GM19193 (cell line): ENCODE measurements around the gene TLCD1.

Experiments used
- POLR2A ChIP-seq: IDR thresholded peaks from 4 replicates; pipeline ENCODE4 v1.6.1; 2011; ENCODE audit not compliant: insufficient read depth, insufficient read length; ENCODE audit errors: extremely low read depth

TLCD1 gene

DNA sequence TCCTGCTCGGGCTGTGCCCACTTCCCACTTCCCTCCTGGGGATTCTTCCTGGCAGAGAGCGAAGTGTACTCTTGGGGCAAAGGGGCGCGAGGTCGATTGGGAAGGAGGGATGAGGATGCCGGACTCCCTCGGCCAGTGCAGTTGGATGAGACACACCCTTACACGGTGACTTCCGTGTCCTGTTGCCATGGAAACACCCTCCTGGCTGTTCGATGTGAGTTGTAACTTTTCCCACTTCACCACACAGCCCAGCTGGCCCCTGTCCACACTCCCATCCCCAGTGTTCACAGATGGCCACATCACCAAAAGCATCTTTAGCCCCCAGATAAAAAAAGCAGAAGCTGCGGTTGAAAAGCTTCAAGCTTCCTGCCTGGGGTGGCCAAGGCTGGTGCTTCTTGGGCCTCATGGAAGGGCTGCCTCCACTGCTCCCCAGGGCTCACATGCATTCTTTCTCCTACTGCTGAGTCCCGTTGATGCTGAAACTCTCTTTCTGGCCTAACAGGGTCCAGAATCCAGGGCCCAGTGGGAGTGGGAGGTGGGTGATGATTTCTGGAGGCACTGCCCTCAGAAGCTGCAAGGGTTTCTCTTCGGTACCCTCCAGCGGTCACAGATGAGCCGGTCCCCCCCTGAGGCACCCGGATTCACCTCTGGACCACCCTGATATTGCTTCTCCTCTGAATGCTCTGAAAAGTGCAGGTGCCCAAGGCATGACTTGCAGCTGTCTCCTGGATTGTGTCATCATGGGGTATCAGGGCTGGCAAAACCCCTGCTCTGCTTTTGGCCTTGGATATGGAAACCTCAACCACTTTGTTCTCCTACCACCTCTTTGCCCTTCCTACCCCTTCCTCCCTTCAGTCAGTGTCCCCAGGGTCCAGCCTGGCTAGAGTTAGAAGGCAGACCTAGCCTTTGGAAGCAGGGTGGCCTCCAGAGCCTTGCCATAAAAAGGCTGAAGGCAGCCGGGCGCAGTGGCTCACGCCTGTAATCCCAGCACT is 15.6 kb upstream of the TLCD1 start:
- TF ChIP-seq POLR2A: peak; percentile 36

DNA sequence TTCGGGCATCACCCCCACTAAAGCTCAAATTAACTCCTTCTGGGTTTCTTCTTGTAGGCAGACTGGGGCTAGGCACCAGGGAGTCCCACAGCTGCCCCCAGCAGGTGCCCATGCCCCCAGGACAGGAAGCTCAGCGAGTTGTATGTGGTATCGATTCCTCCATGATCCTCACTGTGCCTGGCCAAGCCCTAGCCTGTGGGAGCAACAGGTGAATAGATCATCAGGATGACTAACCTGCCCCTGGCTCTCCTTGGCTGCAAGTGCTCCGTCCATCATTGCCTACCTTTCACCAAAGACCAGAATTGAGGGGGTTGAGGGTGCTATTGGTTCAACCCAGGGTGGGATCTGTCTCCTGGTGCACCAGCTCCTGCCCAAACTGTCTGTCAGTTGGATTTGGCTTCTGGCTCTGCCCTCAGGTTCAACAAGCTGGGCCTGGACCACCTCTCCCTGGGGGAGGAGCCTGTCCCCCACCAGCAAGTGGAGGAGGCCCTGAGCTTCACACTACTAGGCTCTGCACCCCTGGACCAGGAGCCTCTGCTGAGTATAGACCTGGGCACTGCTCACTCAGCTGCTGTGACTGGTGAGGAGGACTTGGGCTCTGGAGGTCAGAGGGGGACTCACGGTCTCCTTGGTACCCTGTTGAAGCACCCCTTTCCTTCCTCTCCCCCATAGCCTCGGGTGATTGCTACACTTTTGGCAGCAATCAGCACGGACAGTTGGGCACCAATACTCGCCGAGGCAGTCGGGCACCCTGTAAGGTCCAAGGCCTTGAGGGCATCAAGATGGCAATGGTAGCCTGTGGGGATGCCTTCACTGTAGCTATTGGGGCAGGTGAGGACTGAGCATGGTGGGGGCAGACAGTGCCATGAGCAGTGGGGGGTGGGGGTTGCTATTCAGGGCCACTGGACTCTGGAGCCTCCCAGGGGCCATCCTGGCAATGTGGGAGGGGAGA is 14.6 kb upstream of the TLCD1 start:
- TF ChIP-seq POLR2A: peak; percentile 30

DNA sequence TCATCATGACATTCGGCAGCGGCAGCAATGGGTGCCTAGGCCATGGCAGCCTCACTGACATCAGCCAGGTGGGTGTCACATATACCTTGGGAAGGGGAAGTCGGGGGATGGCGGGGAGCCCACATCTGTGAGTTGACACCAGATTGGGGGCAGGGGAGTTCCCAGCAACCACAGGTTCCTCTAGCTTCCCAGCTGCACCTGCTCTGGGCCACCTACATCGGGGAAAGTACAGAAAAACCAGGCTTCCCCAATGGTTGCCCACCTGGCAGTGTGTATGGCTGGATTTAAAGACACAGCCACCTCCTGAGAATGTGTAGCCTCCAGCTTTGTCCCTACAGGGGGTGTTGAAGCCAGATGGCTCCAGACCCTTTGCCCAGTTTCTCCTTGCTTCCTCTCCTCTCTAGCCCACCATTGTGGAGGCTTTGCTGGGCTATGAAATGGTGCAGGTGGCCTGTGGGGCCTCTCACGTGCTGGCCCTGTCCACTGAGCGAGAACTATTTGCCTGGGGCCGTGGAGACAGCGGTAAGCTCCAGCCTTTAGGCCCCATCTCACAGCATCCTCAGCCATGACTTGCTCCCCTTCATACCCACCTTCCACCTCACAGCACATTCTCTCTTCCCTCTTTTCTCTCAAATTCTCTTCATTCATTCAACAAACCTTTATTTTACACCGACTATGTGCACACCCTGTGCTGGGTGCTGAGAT is 12.8 kb upstream of the TLCD1 start:
- TF ChIP-seq POLR2A: no peak

DNA sequence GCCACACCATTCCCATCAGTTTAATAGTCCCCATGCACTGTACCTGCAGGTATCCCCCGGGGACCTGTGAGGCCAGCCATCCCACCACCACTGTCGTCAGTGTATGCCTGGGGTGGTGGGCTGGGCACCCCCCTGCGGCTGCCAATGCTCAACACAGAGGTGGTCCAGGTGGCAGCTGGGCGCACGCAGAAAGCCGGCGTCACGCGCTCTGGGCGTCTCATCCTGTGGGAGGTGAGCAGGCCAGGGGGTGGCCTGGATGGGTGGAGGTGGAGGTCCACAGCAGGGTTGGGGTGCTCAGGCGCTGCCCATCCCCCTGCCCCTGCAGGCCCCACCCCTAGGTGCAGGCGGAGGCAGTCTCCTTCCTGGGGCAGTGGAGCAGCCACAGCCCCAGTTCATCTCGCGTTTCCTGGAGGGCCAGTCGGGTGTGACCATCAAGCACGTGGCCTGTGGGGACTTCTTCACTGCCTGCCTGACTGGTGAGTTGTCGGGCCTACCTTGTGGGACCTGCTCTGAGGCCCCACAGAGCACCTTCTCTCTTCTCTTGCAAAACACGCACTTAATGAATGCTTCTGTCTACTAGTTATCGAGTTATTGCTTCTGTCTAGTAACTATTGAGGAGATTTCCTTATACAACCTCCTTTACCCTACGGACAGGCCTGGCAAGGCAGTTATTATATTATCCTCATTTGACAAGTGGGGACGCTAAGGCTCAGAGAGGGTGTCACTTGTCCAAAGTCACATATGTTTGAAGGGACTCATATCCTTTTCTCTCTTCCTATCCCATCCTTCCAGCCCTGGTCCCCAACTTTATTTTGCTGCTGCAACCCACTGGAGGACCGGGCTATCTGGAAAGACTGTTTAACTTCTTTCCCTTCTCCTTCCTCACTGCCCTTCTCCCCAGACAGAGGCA is 12.0 kb upstream of the TLCD1 start:
- peak; percentile 84 for TF ChIP-seq POLR2A

DNA sequence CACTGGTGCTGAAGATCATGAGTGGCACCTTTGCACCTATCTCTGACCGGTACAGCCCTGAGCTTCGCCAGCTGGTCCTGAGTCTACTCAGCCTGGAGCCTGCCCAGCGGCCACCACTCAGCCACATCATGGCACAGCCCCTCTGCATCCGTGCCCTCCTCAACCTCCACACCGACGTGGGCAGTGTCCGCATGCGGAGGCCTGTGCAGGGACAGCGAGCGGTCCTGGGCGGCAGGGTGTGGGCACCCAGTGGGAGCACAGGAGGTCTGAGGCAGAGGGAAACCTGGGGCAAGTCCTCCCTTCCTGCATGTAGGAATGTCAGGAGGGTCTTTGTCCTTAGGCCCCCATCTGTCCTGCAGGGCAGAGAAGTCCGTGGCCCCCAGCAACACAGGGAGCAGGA is 11.3 kb upstream of the TLCD1 start:
- TF ChIP-seq POLR2A: no peak

DNA sequence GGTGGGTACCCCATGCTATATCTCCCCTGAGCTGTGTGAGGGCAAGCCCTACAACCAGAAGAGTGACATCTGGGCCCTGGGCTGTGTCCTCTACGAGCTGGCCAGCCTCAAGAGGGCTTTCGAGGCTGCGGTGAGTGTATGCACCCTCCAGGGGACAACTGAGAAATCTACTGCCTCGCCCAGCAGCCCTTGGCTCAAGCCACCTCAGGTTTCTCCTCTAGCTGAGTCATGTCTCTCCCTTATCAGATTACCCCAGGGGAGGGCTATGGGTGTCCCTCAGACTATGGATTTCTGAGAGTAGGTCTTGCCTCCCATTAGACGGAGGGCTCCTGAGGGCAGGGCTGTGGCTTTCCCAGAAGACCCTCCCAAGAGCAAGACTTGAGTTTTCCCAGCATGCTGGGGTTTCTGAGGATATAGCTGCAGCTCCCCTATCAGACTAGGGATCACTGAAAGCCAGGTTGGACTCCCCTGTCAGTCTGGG is 9.2 kb upstream of the TLCD1 start:
- no peak for TF ChIP-seq POLR2A

DNA sequence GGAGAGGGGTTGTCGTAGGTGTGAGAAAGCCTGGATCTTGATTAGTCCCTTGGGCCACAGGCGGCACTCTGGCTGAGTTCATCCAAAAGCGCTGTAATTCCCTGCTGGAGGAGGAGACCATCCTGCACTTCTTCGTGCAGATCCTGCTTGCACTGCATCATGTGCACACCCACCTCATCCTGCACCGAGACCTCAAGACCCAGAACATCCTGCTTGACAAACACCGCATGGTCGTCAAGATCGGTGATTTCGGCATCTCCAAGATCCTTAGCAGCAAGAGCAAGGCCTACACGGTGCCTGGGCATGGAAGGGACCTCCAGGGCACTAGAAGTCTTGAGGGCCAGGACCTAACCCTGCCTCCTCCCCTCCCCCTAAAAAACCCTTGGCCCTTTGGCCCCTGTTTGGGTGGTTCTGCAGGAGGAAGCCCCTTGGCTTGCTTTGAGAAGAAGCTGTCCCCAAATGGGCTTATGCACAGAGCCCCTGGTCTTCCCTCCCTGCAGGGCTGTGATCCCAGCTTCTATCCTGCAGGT is 8.7 kb upstream of the TLCD1 start:
- TF ChIP-seq POLR2A: no peak

DNA sequence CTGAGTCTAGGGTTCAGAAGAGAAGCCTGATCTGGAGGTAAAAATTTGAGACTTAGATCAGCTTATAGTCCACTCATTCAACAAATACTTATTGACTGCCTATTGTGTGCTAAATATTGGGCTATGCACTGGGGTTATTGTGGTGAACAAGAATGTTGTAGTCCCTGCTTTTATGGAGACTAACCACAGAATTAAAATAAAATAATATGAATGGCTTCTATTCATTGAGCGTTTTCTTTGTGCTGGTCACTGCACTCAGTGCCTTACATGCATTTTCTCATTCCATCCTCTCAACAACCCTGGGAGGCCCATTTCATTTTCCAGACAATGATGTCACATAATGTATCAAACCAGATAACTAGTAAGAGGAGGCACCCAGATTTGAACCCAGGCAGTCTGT is 7.3 kb upstream of the TLCD1 start:
- no peak for TF ChIP-seq POLR2A

DNA sequence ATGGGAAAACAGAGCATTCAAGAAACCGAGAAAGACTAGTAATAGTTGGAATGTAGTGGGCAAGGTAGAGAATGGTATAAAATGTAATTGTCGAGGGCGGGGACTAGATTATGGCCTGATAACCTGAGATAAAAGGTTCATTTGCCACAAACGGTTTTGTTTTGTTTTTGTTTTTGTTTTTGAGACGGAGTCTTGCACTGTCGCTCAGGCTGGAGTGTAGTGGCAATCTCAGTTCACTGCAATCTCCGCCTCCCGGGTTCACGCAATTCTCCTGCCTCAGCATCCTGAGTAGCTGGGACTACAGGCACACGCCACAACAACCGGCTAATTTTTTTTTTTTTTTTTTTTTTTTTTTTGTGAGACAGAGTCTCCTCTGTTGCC is 3.9 kb upstream of the TLCD1 start:
- no peak for TF ChIP-seq POLR2A

DNA sequence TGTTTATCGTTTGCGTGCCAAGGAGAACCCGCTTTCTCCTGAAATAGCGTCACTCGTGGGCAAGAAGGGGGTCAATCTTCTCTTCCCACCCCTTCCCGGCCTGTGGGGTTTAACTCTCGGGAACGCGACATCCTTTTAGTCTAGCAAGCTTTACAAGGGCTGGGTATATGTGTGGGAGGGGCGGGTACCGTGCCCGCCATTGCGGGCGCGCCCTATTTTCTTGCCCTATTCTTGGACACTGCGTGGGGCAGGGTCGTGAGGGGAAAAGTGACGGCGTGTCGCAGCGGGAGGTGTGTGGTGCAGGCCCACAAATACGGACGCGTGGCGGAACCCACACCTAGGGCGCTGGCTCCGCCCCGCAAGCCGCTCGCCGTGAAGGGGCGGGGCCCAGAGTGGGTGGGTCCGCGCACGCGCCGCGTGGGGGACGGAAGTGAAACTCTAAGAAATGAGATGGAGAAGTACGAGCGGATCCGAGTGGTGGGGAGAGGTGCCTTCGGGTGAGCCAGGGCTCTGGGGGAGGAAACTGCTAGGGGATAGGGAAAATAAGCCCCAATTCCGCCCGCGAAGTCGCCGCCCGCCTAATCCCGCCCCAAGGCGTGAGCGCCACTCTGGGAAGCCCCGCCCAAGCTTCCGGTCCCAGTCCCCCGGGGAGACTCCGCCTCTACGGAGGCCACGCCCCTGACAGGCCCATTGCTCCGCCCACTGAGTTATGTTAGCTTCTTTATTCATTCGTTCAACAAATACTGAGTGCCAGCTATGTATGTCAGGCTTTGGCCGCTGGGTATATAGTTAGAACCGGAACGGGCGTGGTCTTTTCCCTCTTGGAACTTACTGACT is 2.5 kb upstream of the TLCD1 start, which contains the start of gene NEK8:
TSS of gene NEK8 (plus strand) at position 425 of the 837 bp plus-strand sequence. CDS start at position 451, 26 bp downstream.
- TF ChIP-seq POLR2A: peak; percentile 66

DNA sequence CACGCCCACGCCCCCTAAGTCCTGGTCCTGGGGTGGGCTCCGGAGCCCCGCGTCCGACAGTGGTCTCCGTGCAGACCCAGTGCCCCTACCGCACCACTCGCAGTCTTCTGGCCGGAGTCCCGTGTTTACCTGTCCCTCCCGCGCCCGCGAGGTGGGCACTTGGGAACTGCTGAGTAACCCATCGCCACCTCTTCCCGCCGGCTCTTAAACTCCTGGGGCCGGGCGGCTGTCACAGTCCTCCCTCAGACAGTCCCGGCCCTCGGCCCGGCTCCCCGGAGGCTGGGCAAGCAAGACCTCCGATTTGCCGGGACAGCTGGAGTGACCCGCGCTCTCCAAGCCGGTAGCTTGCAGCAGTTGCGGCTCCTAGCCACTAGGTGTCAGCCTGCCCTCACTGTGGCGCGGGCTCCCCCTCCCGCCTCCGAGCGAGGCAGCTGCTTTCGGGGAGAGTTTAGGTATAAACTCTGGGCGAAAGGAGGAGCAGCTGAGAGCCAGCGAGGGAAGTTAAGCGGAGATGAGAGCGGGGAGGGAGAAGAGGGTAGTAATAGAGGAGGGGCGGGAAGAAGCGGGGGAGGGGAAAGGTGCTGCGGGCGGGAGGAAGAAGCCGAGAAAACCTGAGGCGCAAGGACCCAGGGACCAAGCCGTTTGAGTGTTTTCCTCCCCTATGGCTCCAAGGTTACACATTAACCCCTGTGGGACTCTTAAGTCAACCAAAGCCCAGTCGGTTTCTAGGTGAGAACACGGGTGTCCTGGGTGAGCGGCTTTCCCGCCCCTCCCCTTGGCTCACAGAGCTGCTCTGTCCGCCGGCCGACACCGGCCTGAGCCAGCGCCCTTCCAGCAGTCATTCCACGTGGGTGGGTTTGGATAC is 826 bp upstream of the TLCD1 start:
- peak; percentile 80 for TF ChIP-seq POLR2A
